ENCODE measurements around the gene TCL1B.

DNA sequence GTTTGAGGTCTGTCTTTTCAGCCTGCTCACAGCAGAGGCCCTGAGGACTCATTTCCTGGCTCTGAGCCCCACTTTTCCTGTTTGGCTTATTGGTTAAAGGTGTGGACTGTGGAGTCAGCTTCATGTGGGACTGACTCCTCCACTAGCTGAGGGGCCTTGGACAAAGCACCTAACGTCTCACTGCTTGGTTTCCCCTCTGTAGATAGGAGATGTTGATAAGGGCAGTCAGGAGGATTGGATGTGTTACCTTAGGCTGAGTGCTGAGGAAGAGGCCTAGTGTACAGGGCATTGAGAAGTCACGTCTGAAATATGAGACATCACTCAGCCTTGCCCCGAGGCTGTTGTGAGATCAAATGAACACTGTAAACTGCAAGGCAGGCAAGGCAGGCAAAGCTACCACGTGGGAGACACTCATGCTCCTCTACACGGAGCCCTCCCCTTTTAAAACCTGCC, 54.8 kb downstream of the TCL1B start:
- TF ChIP-seq POLR2A (IDR thresholded peaks at IDR 0.05; ENCODE audit: low read depth, low read length) (no peak), TAF1 (IDR thresholded peaks at IDR 0.05; ENCODE audit: low read depth, low read length) (no peak), POLR2AphosphoS5 (IDR thresholded peaks at IDR 0.05; ENCODE audit: low read depth, low read length) (no peak), POU2F2 (IDR thresholded peaks at IDR 0.05; ENCODE audit: low read depth, low read length) (no peak)

All from GM12891 (cell line).